ENCODE measurements around the gene PAX7. TPM values are rescaled to one million over a fixed set of nuclear protein-coding genes. Genes with fewer than 3 reads are reported as not detected.

Gene PAX7
- total RNA-seq, 1 experiment from 2014 or later = 0.15 TPM

DNA sequence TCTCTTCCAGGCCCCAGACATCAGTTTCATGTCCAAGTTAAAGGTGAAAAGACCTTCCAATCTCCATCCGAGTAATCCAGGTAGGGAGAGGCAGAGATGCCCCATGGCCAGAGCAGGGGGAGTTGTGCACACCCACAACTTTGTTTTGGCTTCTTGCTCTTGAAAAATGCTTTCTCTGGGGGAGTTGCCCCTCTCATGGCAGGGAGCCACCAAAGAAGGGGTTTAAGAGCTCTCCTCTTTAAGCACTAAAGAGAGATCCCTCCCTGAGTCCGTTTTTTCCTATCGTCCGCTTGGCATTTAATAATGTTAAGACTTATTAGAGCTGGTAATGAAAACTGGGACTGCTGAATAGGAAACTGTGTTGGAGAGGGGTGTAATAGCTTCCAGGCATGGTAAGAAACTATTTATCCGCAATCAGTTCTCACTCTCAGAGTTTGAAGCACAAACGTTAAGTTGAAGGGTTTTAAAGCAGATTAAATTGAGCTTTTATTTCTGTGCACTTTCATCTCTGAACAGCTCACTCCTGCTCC lies 8.3 kb downstream of the PAX7 start:
- Histone ChIP-seq H4K8ac (replicated peaks; ENCODE audit: insufficient read length, low read depth, low read length) (no peak overlapping the region), H3K9me3 (ENCODE audit: control insufficient read depth, low read depth, low read length) (no peaks in the 10 kb centered on the region), H3K18ac (ENCODE audit: insufficient read length, low read depth, low read length) (no peak overlapping the region), H3T11ph (ENCODE audit: low read length) (no peak overlapping the region), H2BK15ac (ENCODE audit: low read depth, low read length) (no peak overlapping the region), H3K23me2 (ENCODE audit: insufficient read length, low read depth, low read length, poor library complexity, severe bottlenecking) (peaks cover 28% of the 10 kb centered on the region), H3K56ac (ENCODE audit: insufficient read length, low read depth, low read length) (no peak overlapping the region), H2BK5ac (ENCODE audit: insufficient read length, low read length) (no peak overlapping the region), H3K23ac (ENCODE audit: insufficient read length, low read depth, low read length) (no peak overlapping the region), H2AK5ac (ENCODE audit: insufficient read length, low read length) (no peak overlapping the region), H4K5ac (ENCODE audit: insufficient read length, low read depth, low read length) (no peak overlapping the region), H3K4ac (ENCODE audit: low read depth, low read length) (no peak overlapping the region), H3K4me1 (ENCODE audit: insufficient read depth, low read length) (0 out of 2 replicates have a peak, but pooled peaks cover 2% of the 10 kb centered on the region), H3K27me3 (ENCODE audit: insufficient read depth, low read length) (peaks cover 82% of the 10 kb centered on the region), H2BK20ac (ENCODE audit: low read depth, low read length, poor library complexity, severe bottlenecking) (no peak overlapping the region), H3K14ac (ENCODE audit: insufficient read depth, low read length) (no peak overlapping the region), H3K4me2 (ENCODE audit: insufficient read depth, insufficient read length, low read length) (no peak overlapping the region), H3K79me1 (ENCODE audit: insufficient read depth, low read depth, low read length, poor library complexity, severe bottlenecking) (no peaks in the 10 kb centered on the region), H2AFZ (ENCODE audit: low read length) (no peak overlapping the region), H3K27ac (ENCODE audit: insufficient read length, low read depth, low read length) (no peak overlapping the region), H2BK120ac (ENCODE audit: low read depth, low read length, poor library complexity, severe bottlenecking) (no peak overlapping the region), H4K20me1 (ENCODE audit: control insufficient read depth, insufficient read depth, insufficient read length) (no peaks in the 10 kb centered on the region), H3K79me2 (ENCODE audit: insufficient read depth, low read length) (no peaks in the 10 kb centered on the region), H4K91ac (ENCODE audit: insufficient read length, low read depth, low read length) (no peak overlapping the region), H2BK12ac (ENCODE audit: insufficient read length, low read depth, low read length) (no peak overlapping the region), H3K9ac (ENCODE audit: extremely low read depth, insufficient read length, low read length) (no peak overlapping the region)
- Mint-ChIP-seq H3K27ac (no peak overlapping the region), H3K36me3 (ENCODE audit: insufficient read depth in 1 of 3, low read depth in 3 of 3) (no peaks in the 10 kb centered on the region; a peak in 1 of 7 replicates), H3K9me3 (peaks cover under 1 to 18% of the 10 kb centered on the region in 2 experiments; a peak in 2 of 5 replicates), H3K4me1 (peaks cover 59 to 75% of the 10 kb centered on the region in 2 experiments), H3K27me3 (ENCODE audit: low read depth) (peaks cover 100% of the 10 kb centered on the region), H3K4me3 (no peak overlapping the region; a peak in 1 of 5 replicates)
- no peak for TF ChIP-seq CTCF (conservative IDR thresholded peaks at IDR 0.05)
- no CpG with 5 or more reads among the region's 6 CpGs for WGBS (ENCODE audit: extremely low coverage, insufficient read length, low lambda C conversion rate)
- DNase-seq = no peak

Data from H9 (cell line).